NB4 (cell line): ENCODE measurements around the gene CCDC27.
A peak's percentile ranks its signal among the peaks of the same experiment; 100 is the strongest.
"Not testable (repeated sequence)": the region's sequence is repeated elsewhere in the genome, so short reads cannot be mapped to it uniquely, and the experiment has no call there.

ENCODE experiments used
- DNase-seq: peaks from one replicate; pipeline ENCODE4 v3.0.0; 2010; ENCODE audit warnings: low read depth
- H3K4me3 ChIP-seq: one replicate; pipeline ENCODE4 v1.5.1; 2011; ENCODE audit warnings: mild to moderate bottlenecking, low read depth, low read length, moderate library complexity
- CTCF ChIP-seq: IDR thresholded peaks from one replicate; pipeline ENCODE4 v1.5.1; 2012; ENCODE audit warnings: low read depth, low read length
- MAX ChIP-seq: IDR thresholded peaks from 2 replicates; pipeline ENCODE4 v1.6.1; 2011; ENCODE audit warnings: low read depth, low read length
- MYC ChIP-seq: IDR thresholded peaks from 2 replicates; pipeline ENCODE4 v1.6.1; 2011; ENCODE audit warnings: low read depth, low read length
- POLR2A ChIP-seq: IDR thresholded peaks from 2 replicates; pipeline ENCODE4 v1.6.1; 2011; ENCODE audit warnings: mild to moderate bottlenecking; ENCODE audit not compliant: insufficient read length; ENCODE audit errors: extremely low read depth

CCDC27 gene

GRCh38 chr1:3796215-3797061 is 44.2 kb downstream of the CCDC27 start, which contains the start of gene LRRC47:
TSS of gene LRRC47 (minus strand) at chr1:3796498. CDS start at chr1:3796476, 22 bp downstream.
- H3K4me3 ChIP-seq: peak within 1 kb of the TSS; percentile 88
- TF ChIP-seq MYC (peak; percentile 80), CTCF (no peak), MAX (peak; percentile 80), POLR2A (peak; percentile 63)
- DNase-seq: peak; percentile 94

GRCh38 chr1:3799976-3800685 is 47.9 kb downstream of the CCDC27 start:
- H3K4me3 ChIP-seq: no peak overlapping the region
- TF ChIP-seq MAX (no peak), POLR2A (no peak), MYC (no peak), CTCF (no peak)
- no peak for DNase-seq

GRCh38 chr1:3800795-3801194 is 48.5 kb downstream of the CCDC27 start:
- not testable (repeated sequence) for H3K4me3 ChIP-seq, DNase-seq

DNA sequence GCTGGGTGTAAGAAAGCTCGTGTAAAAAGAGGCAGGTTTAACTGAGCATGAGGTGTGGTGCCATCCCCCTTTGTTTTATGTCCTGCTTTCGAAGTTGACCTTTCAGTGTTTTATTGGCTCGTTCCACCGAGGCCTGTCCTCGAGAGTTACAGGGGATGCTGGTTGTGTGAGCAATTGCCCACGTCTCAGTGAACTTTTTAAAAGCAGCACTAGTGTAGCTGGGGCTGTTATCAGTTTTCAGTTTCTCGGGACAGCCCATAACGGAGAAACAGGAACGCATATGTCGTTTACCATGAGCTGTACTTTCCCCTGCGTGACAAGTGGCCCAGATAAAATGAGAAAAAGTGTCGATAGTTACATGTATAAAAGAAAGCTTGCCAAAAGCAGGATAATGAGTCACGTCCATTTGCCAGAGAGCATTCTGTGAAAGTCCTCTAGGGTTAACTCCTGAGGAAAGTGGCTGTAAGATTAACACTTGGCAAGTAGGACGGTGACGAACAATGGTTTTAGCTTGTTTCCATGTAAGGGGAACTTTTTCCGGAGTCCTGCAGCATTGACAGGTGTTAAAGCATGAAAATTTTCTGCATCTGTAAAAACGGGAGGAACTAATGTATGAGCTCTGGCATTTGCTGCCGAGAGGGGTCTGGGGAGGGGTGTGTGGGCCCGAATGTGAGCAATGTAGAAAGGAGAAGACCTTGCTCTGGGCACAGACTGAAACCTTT is 51.8 kb downstream of the CCDC27 start:
- TF ChIP-seq POLR2A (no peak), CTCF (no peak), MAX (no peak), MYC (no peak)
- DNase-seq: no peak
- H3K4me3 ChIP-seq: no peak overlapping the region

GRCh38 chr1:3804627-3804944 is 52.3 kb downstream of the CCDC27 start:
- H3K4me3 ChIP-seq, DNase-seq: not testable (repeated sequence)

DNA sequence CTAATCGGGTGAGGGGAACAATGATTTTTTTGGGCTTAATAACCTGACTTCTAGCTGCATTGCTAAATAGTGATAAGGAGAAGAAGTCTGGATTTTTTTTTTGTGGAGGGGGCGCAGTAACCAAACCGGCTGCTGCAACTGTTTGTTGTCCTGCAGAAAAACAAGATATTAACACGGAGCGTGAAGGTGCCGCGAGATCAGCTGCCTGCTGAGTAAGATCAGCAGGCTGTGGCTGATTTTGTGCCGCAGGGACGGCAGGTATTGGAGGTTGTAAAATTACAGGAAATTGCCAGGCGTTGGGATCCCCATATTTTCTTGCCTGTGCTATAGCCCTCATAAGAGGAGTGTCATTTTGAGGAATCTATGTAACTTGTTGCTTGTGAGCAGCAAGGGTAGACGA is 52.8 kb downstream of the CCDC27 start:
- DNase-seq: no peak
- no peak overlapping the region for H3K4me3 ChIP-seq
- TF ChIP-seq POLR2A (no peak), MAX (no peak), CTCF (no peak), MYC (no peak)
